ENCODE results near the gene RBM33. TPM values are rescaled to one million over a fixed set of nuclear protein-coding genes. Genes with fewer than 3 reads are reported as not detected.

Gene RBM33
- total RNA-seq, 2 experiments from 2014 or later: 75.6 to 102 TPM

GRCh38 chr7:155653803-155654202 is 9.3 kb downstream of the RBM33 start:
- Mint-ChIP-seq H3K27ac (no peak overlapping the region), H3K9me3 (ENCODE audit: low read depth) (peaks cover 4% of the 10 kb centered on the region), H3K27me3 (no peaks in the 10 kb centered on the region), H3K4me3 (no peak overlapping the region), H3K36me3 (peaks cover 27% of the 10 kb centered on the region), H3K4me1 (peaks cover 43% of the 10 kb centered on the region)
- DNase-seq: no peak
- ATAC-seq: no peak
- CTCF ChIA-PET: no interaction called here

GRCh38 chr7:155656891-155657290 is 12.4 kb downstream of the RBM33 start:
- CTCF ChIA-PET: interaction anchor here (0.7 kb wide), 1 partner anchor 43 kb away, joined by 3 read pairs; no protein-coding TSS in a partner anchor
- Mint-ChIP-seq H3K4me3 (no peak overlapping the region), H3K4me1 (peaks cover 54% of the 10 kb centered on the region), H3K9me3 (ENCODE audit: low read depth) (no peaks in the 10 kb centered on the region), H3K36me3 (peaks cover 19% of the 10 kb centered on the region), H3K27me3 (no peaks in the 10 kb centered on the region), H3K27ac (no peak overlapping the region)
- DNase-seq (no peak), ATAC-seq (no peak)

GRCh38 chr7:155660059-155660757 is 15.7 kb downstream of the RBM33 start:
- Mint-ChIP-seq H3K27me3 (no peaks in the 10 kb centered on the region), H3K27ac (peak overlapping the region; percentile 78), H3K36me3 (peaks cover 17% of the 10 kb centered on the region), H3K9me3 (ENCODE audit: low read depth) (no peaks in the 10 kb centered on the region), H3K4me1 (peaks cover 54% of the 10 kb centered on the region), H3K4me3 (peak overlapping the region; percentile 49)
- DNase-seq (no peak), ATAC-seq (peak; percentile 79)
- CTCF ChIA-PET: interaction anchor here (1.6 kb wide), 1 partner anchor 61 kb away, joined by 7 read pairs; no protein-coding TSS in a partner anchor

GRCh38 chr7:155660758-155661093 is 16.3 kb downstream of the RBM33 start:
- H3K36me3 Mint-ChIP-seq: peaks cover 22% of the 10 kb centered on the region
- peaks cover 59% of the 10 kb centered on the region for H3K4me1 Mint-ChIP-seq
- DNase-seq (no peak), ATAC-seq (peak; percentile 55)
- H3K27ac Mint-ChIP-seq: peak overlapping the region; percentile 78
- no peaks in the 10 kb centered on the region for H3K9me3 Mint-ChIP-seq (ENCODE audit: low read depth)
- CTCF ChIA-PET: no interaction called here
- no peaks in the 10 kb centered on the region for H3K27me3 Mint-ChIP-seq
- peak overlapping the region; percentile 49 for H3K4me3 Mint-ChIP-seq

GRCh38 chr7:155662343-155663043 is 18.0 kb downstream of the RBM33 start:
- H3K9me3 Mint-ChIP-seq (ENCODE audit: low read depth): no peaks in the 10 kb centered on the region
- peaks cover 66% of the 10 kb centered on the region for H3K4me1 Mint-ChIP-seq
- H3K36me3 Mint-ChIP-seq: peaks cover 24% of the 10 kb centered on the region
- H3K4me3 Mint-ChIP-seq: no peak overlapping the region
- ATAC-seq (no peak), DNase-seq (no peak)
- no peak overlapping the region for H3K27ac Mint-ChIP-seq
- no peaks in the 10 kb centered on the region for H3K27me3 Mint-ChIP-seq
- CTCF ChIA-PET: interaction anchor here (1.0 kb wide), 1 partner anchor 17 kb away, joined by 3 read pairs; no protein-coding TSS in a partner anchor

GRCh38 chr7:155663937-155664336 is 19.5 kb downstream of the RBM33 start:
- Mint-ChIP-seq H3K36me3 (peaks cover 24% of the 10 kb centered on the region), H3K4me3 (no peak overlapping the region), H3K9me3 (ENCODE audit: low read depth) (no peaks in the 10 kb centered on the region), H3K4me1 (peaks cover 71% of the 10 kb centered on the region), H3K27me3 (no peaks in the 10 kb centered on the region), H3K27ac (no peak overlapping the region)
- CTCF ChIA-PET: no interaction called here
- no peak for ATAC-seq
- no peak for DNase-seq

- no peaks in the 10 kb centered on the region for H3K9me3 Mint-ChIP-seq (ENCODE audit: low read depth)
- no peaks in the 10 kb centered on the region for H3K27me3 Mint-ChIP-seq
- peaks cover 68% of the 10 kb centered on the region for H3K4me1 Mint-ChIP-seq
- peak overlapping the region; percentile 47 for H3K27ac Mint-ChIP-seq
- H3K4me3 Mint-ChIP-seq: no peak overlapping the region
- CTCF ChIA-PET: interaction anchor here (1.3 to 2.0 kb wide), 2 partner anchors 20 to 67 kb away, joined by 3 to 7 read pairs; no protein-coding TSS in a partner anchor
- DNase-seq (no peak), ATAC-seq (no peak)
- H3K36me3 Mint-ChIP-seq: peaks cover 15% of the 10 kb centered on the region
These were observed 20.9 kb downstream of the RBM33 start for GRCh38 chr7:155665079-155665956.

- H3K27ac Mint-ChIP-seq: no peak overlapping the region
- no peak overlapping the region for H3K4me3 Mint-ChIP-seq
These were observed 21.5 kb downstream of the RBM33 start for GRCh38 chr7:155665957-155666287.

GRCh38 chr7:155667241-155667829 is 22.9 kb downstream of the RBM33 start:
- Mint-ChIP-seq H3K4me1 (peaks cover 59% of the 10 kb centered on the region), H3K27ac (peak overlapping the region; percentile 2)

More at GRCh38 chr7:155665957-155666287, 21.5 kb downstream of the RBM33 start:
- no peaks in the 10 kb centered on the region for H3K27me3 Mint-ChIP-seq
- H3K9me3 Mint-ChIP-seq (ENCODE audit: low read depth): no peaks in the 10 kb centered on the region
- peaks cover 9% of the 10 kb centered on the region for H3K36me3 Mint-ChIP-seq
- ATAC-seq (peak; percentile 23), DNase-seq (no peak)
- CTCF ChIA-PET: interaction anchor here (2.0 kb wide), 1 partner anchor 67 kb away, joined by 7 read pairs; no protein-coding TSS in a partner anchor
- peaks cover 68% of the 10 kb centered on the region for H3K4me1 Mint-ChIP-seq

GRCh38 chr7:155669717-155670505 is 25.4 kb downstream of the RBM33 start:
- peaks cover 19% of the 10 kb centered on the region for H3K36me3 Mint-ChIP-seq
- H3K27ac Mint-ChIP-seq: no peak overlapping the region
- H3K4me1 Mint-ChIP-seq: peaks cover 54% of the 10 kb centered on the region
- DNase-seq (no peak), ATAC-seq (no peak)
- H3K27me3 Mint-ChIP-seq: no peaks in the 10 kb centered on the region
- CTCF ChIA-PET: interaction anchor here (0.9 to 1.4 kb wide), 2 partner anchors 16 to 25 kb away, joined by 3 to 4 read pairs; partner anchors contain the start of gene RBM33
- H3K9me3 Mint-ChIP-seq (ENCODE audit: low read depth): no peaks in the 10 kb centered on the region
- no peak overlapping the region for H3K4me3 Mint-ChIP-seq

More at GRCh38 chr7:155667241-155667829, 22.9 kb downstream of the RBM33 start:
- H3K9me3 Mint-ChIP-seq (ENCODE audit: low read depth): no peaks in the 10 kb centered on the region
- no peak for DNase-seq
- no peak overlapping the region for H3K4me3 Mint-ChIP-seq
- peaks cover 9% of the 10 kb centered on the region for H3K36me3 Mint-ChIP-seq
- CTCF ChIA-PET: no interaction called here
- ATAC-seq: no peak
- H3K27me3 Mint-ChIP-seq: no peaks in the 10 kb centered on the region

- H3K9me3 Mint-ChIP-seq (ENCODE audit: low read depth): no peaks in the 10 kb centered on the region
- H3K27me3 Mint-ChIP-seq: no peaks in the 10 kb centered on the region
- H3K4me1 Mint-ChIP-seq: peaks cover 47% of the 10 kb centered on the region
- ATAC-seq: no peak
- peak overlapping the region; percentile 27 for H3K27ac Mint-ChIP-seq
- DNase-seq: no peak
- peaks cover 14% of the 10 kb centered on the region for H3K36me3 Mint-ChIP-seq
- CTCF ChIA-PET: interaction anchor here (1.4 kb wide), 1 partner anchor 26 kb away, joined by 4 read pairs; the partner anchor contains the start of gene RBM33
- no peak overlapping the region for H3K4me3 Mint-ChIP-seq
These were observed 26.1 kb downstream of the RBM33 start for GRCh38 chr7:155670521-155670920.

- CTCF ChIA-PET: no interaction called here
- H3K4me1 Mint-ChIP-seq: peaks cover 31% of the 10 kb centered on the region
- no peak for ATAC-seq
- no peak overlapping the region for H3K27ac Mint-ChIP-seq
- H3K27me3 Mint-ChIP-seq: no peaks in the 10 kb centered on the region
- no peak for DNase-seq
- H3K9me3 Mint-ChIP-seq (ENCODE audit: low read depth): no peaks in the 10 kb centered on the region
- H3K36me3 Mint-ChIP-seq: peaks cover 14% of the 10 kb centered on the region
- H3K4me3 Mint-ChIP-seq: no peak overlapping the region
These were observed 30.1 kb downstream of the RBM33 start for GRCh38 chr7:155674556-155674955.
